Activated CD4-positive, alpha-beta T cell treated with anti-CD3 and anti-CD28 coated beads, Interleukin-2, amount 50 U/mL, for 48 hours (primary cell): ENCODE data around the gene PRRX2.

Experiments used
- DNase-seq, 2 experiments: peaks; one replicate each; pipeline ENCODE4 v3.0.0-alpha.2; 2020

PRRX2 gene

DNA sequence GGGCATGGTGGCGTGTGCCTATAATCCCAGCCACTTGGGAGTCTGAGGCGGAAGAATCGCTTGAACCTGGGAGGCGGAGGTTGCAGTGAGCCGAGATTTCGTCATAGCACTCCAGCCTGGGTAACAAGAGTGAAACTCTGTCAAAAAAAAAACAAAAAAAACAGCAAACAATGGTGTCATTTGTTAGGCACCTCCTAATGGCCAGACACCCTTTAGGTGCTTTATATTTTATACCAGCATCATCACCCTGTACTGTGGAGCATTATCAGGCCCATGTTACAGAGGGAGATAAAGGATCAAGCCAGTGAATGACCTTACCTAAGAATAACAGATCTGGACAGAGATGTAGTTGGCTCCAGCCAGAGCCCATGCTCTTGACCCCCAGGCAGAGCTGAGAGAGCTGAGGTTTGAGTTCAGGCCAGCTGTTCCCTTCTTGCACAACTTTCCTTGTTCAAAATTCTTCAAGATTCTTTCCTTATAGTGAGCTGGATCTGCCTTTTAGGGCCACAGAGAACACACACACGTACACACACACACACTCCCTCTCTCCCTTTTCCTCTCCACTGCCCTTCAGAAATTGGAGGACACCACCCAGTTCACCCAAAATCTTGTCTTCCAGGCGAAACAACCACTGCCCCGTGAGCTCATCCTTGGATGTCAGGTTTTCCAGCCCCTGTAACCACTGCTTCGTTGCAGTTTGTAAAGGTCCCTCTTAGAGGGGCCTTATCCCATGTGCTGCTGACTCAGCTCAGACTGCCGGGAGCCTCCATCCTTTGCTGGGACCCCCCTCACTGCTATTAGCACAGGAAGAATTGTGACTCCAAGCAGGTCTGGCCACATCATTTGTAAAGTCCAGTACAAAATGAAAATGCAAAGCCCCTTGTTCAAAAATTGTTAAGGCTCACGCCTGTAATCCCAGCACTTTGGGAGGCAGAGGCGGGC is 97.8 kb downstream of the PRRX2 start:
- no peak for DNase-seq

DNA sequence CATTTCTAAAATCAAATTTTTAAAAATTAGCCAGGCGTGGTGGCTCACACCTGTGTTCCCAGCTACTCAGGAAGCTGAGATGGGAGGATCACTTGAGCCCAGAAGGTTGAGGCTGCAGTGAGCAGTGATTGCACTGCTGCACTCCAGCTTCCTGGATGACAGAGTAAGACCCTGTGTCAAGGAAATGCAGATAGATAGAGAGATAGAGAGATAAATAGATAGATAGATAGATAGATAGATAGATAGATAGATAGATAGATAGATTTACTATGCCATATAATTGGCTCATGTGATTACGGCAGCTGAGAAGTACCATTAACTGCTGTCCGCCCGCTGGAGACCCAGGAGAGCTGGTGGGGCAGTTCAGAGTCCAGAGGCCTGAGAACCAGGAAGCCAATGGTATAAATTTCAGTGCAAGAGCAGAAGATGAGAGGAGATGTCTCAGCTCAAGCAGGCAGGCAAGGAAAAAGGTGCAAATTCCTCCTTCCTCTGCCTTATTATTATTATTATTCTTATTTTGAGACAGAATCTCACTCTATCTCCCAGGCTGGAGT is 100.4 kb downstream of the PRRX2 start:
- DNase-seq = no peak

DNA sequence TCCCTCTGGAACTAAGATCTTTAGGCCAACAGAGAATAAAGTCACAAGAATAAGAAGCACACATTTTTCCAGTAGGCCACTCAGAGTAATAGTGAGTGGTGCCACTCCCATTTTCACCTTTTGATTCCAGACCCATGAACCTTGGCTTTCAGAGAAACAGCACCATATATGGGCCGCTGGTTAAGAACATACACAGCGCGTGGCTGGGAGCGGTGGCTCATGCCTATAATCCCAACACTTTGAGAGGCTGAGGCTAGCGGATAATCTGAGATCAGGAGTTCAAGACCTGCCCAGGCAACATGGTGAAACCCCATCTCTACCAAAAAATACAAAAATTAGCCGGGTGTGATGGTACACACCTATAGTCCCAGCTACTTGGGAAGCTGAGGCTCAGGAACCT is 103.0 kb downstream of the PRRX2 start:
- DNase-seq = no peak

DNA sequence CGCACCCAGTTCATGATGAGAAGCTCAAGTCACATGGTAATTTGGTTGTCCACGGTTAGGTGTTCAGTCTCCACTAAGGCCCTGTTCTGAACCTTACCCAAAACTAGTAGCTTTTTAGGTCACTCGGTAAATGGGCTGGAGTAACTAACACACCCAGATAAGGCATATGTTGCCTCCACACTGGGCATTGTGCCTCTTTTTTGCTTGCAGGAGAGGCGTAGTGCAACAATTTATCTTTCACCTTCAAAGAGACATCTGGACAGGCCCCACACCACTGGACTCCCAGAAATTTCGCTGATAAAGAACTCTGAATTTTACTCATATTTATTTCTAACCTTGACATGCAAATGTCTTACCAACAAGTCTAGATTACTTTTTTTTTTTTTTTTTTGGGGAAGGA is 104.2 kb downstream of the PRRX2 start:
- no peak for DNase-seq

DNA sequence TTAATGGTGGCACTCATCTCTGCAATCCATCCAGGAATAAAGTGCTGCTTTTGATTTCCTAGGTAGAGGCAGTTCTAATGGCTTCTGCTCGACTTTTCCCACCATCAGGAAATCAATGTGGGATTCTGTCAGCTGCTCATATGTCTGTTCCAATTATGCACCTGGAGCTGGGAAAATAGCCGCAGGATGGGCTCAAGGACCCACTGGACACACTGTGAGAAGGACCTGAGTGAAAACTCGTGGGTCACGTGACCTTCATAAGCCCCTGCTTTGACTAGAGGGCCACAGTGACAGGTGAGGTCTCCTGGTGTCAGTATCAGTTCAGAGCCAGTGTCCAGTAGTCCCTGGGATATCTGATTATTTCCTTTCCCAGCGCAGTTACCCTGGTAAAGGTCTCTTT is 105.3 kb downstream of the PRRX2 start:
- no peak for DNase-seq
